ENCODE results near the gene ATAD5. TPM values are rescaled to one million over a fixed set of nuclear protein-coding genes. Genes with fewer than 3 reads are reported as not detected.
A peak's percentile ranks its signal among the peaks of the same experiment; 100 is the strongest.
"Not testable (repeated sequence)": the region's sequence is repeated elsewhere in the genome, so short reads cannot be mapped to it uniquely, and the experiment has no call there.

ATAD5 gene
- polyA plus RNA-seq, 1 donor (not counting 4 experiments of a cell fraction or from before 2014, with no cell fraction given), result 2.2 TPM

GRCh38 chr17:30812218-30813177 is 19.3 kb upstream of the ATAD5 start:
- Histone ChIP-seq H3K9me3 (ENCODE audit: control insufficient read depth, low read depth, low read length) (no peaks in the 10 kb centered on the region), H3K9me1 (ENCODE audit: control insufficient read depth, extremely low read depth, insufficient read depth, low read length) (no peaks in the 10 kb centered on the region), H3K4me3 (ENCODE audit: control insufficient read depth in 2 of 3, extremely low read depth in 1 of 3, insufficient read depth in 2 of 3, low read depth in 1 of 3, low read length in 3 of 3) (peak overlapping the region in 1 of 3 experiments; percentile 22), H3K27ac (ENCODE audit: control insufficient read depth, insufficient read depth, low read length) (peak overlapping the region; percentile 76), H4K20me1 (ENCODE audit: control insufficient read depth, extremely low read depth, insufficient read depth, low read length) (no peaks in the 10 kb centered on the region), H3K79me2 (ENCODE audit: control insufficient read depth, insufficient read depth, low read length) (peaks cover 74% of the 10 kb centered on the region), H3K27me3 (ENCODE audit: control insufficient read depth, extremely low read depth, insufficient read depth, low read length) (no peaks in the 10 kb centered on the region), H3K4me1 (ENCODE audit: control insufficient read depth, extremely low read depth, insufficient read depth, low read length) (peaks cover 22% of the 10 kb centered on the region), H3K9ac (ENCODE audit: control insufficient read depth, extremely low read depth, insufficient read depth, low read length) (peak overlapping the region; percentile 20), H3K4me2 (ENCODE audit: control insufficient read depth, extremely low read depth, insufficient read depth, low read depth, low read length) (peak overlapping the region; percentile 18), H2AFZ (ENCODE audit: control insufficient read depth, low read length) (no peak overlapping the region), H3K36me3 (ENCODE audit: control insufficient read depth in 2 of 2, extremely low read depth in 1 of 2, insufficient read depth in 2 of 2, low read length in 2 of 2) (peaks cover 2 to 4% of the 10 kb centered on the region in 2 experiments)
- no peak for TF ChIP-seq CTCF (optimal IDR thresholded peaks at IDR 0.05 in 1 of 3, IDR thresholded peaks at IDR 0.05 in 1 of 3, conservative IDR thresholded peaks at IDR 0.05 in 1 of 3; ENCODE audit: extremely low read depth in 1 of 3, insufficient read depth in 2 of 3, low read length in 3 of 3)
- TF ChIP-seq EZH2 (IDR thresholded peaks at IDR 0.05; ENCODE audit: low read length), result no peak
- dilution Hi-C loops (cut with MboI; ENCODE audit: extremely low pct_ligation_motif_present, low sequenced_read_pairs), result no loop called here
- FAIRE-seq, result peak; percentile 71
- peak; percentile 44 for DNase-seq (ENCODE audit: low read depth, low spot score)

- dilution Hi-C loops (cut with MboI; ENCODE audit: extremely low pct_ligation_motif_present, low sequenced_read_pairs); H3K36me3 ChIP-seq (ENCODE audit: control insufficient read depth in 2 of 2, extremely low read depth in 1 of 2, insufficient read depth in 2 of 2, low read length in 2 of 2); H3K27ac ChIP-seq (ENCODE audit: control insufficient read depth, insufficient read depth, low read length); H3K4me2 ChIP-seq (ENCODE audit: control insufficient read depth, extremely low read depth, insufficient read depth, low read depth, low read length); H3K4me3 ChIP-seq (ENCODE audit: control insufficient read depth in 2 of 3, extremely low read depth in 1 of 3, insufficient read depth in 2 of 3, low read depth in 1 of 3, low read length in 3 of 3); H2AFZ ChIP-seq (ENCODE audit: control insufficient read depth, low read length); H3K9ac ChIP-seq (ENCODE audit: control insufficient read depth, extremely low read depth, insufficient read depth, low read length); H4K20me1 ChIP-seq (ENCODE audit: control insufficient read depth, extremely low read depth, insufficient read depth, low read length); DNase-seq (ENCODE audit: low read depth, low spot score); H3K9me3 ChIP-seq (ENCODE audit: control insufficient read depth, low read depth, low read length); FAIRE-seq; H3K9me1 ChIP-seq (ENCODE audit: control insufficient read depth, extremely low read depth, insufficient read depth, low read length); H3K27me3 ChIP-seq (ENCODE audit: control insufficient read depth, extremely low read depth, insufficient read depth, low read length): not testable (repeated sequence)
- peaks cover 78% of the 10 kb centered on the region for H3K79me2 ChIP-seq (ENCODE audit: control insufficient read depth, insufficient read depth, low read length)
- peaks cover 22% of the 10 kb centered on the region for H3K4me1 ChIP-seq (ENCODE audit: control insufficient read depth, extremely low read depth, insufficient read depth, low read length)
Observed at GRCh38 chr17:30814236-30814635, 17.5 kb upstream of the ATAD5 start.

GRCh38 chr17:30814860-30815259 is 16.9 kb upstream of the ATAD5 start:
- H3K36me3 ChIP-seq (ENCODE audit: control insufficient read depth in 2 of 2, extremely low read depth in 1 of 2, insufficient read depth in 2 of 2, low read length in 2 of 2); H2AFZ ChIP-seq (ENCODE audit: control insufficient read depth, low read length); FAIRE-seq; DNase-seq (ENCODE audit: low read depth, low spot score); H3K27ac ChIP-seq (ENCODE audit: control insufficient read depth, insufficient read depth, low read length); H3K4me3 ChIP-seq (ENCODE audit: control insufficient read depth in 2 of 3, extremely low read depth in 1 of 3, insufficient read depth in 2 of 3, low read depth in 1 of 3, low read length in 3 of 3); H3K9me1 ChIP-seq (ENCODE audit: control insufficient read depth, extremely low read depth, insufficient read depth, low read length); H3K27me3 ChIP-seq (ENCODE audit: control insufficient read depth, extremely low read depth, insufficient read depth, low read length); H3K9me3 ChIP-seq (ENCODE audit: control insufficient read depth, low read depth, low read length); dilution Hi-C loops (cut with MboI; ENCODE audit: extremely low pct_ligation_motif_present, low sequenced_read_pairs); H3K4me2 ChIP-seq (ENCODE audit: control insufficient read depth, extremely low read depth, insufficient read depth, low read depth, low read length); H4K20me1 ChIP-seq (ENCODE audit: control insufficient read depth, extremely low read depth, insufficient read depth, low read length); H3K9ac ChIP-seq (ENCODE audit: control insufficient read depth, extremely low read depth, insufficient read depth, low read length): not testable (repeated sequence)
- Histone ChIP-seq H3K4me1 (ENCODE audit: control insufficient read depth, extremely low read depth, insufficient read depth, low read length) (peaks cover 22% of the 10 kb centered on the region), H3K79me2 (ENCODE audit: control insufficient read depth, insufficient read depth, low read length) (peaks cover 78% of the 10 kb centered on the region)
